GM12875 (cell line): ENCODE measurements around the gene VWA8.

Experiments
- H3K4me3 ChIP-seq: one replicate; pipeline ENCODE4 v1.5.1; 2011; ENCODE audit warnings: low read depth, low read length, control low read depth
- CTCF ChIP-seq: IDR thresholded peaks from 2 replicates; pipeline ENCODE4 v1.5.1; 2011; ENCODE audit warnings: low read depth, mild to moderate bottlenecking, control low read depth, inconsistent platforms, low read length, moderate library complexity, borderline replicate concordance; ENCODE audit not compliant: insufficient read depth

The VWA8 gene

DNA sequence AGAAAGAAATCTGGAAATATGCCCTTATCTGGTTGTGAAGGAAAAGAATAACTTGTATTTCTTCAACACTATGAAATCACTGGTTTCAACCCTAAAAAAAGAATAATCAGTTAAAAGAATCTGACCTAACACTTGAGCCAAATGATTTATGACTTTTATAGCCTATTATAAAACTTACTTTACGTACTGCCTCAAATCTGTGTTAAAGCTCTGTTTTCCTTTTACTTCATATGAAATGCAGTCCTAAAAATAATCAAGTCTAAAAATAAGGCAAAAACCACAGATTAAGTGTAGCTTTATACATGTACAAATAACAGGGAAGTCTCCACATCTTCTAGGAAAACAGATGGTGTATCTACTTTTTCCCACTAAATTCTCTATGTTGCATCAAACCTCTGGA is 101.3 kb downstream of the VWA8 start:
- no peak for TF ChIP-seq CTCF
- H3K4me3 ChIP-seq, result no peak overlapping the region

GRCh38 chr13:41858780-41859179 is 102.1 kb downstream of the VWA8 start:
- no peak overlapping the region for H3K4me3 ChIP-seq
- no peak for TF ChIP-seq CTCF

DNA sequence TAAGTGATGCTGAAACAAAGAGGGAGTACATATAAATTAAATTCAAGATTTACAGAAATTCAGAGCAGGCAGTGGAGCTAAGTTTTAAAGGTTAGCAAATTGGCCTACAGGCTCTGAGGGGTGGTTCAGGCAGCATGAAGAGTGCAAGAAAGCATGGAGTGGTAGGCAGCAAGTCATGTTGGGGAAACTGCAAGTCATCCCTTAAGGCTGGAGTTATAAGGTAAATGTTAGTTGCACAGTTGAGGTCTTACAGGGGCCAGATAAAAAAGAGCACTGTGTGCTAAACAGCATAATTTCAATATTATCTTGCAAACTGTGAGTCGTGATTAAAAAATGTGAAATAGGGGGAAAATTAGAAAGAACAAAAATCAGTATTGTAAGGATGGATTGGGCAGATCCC is 106.2 kb downstream of the VWA8 start:
- no peak overlapping the region for H3K4me3 ChIP-seq
- TF ChIP-seq CTCF, result no peak

- no peak overlapping the region for H3K4me3 ChIP-seq
- no peak for TF ChIP-seq CTCF
These were observed 109.6 kb downstream of the VWA8 start for GRCh38 chr13:41851351-41851750.

DNA sequence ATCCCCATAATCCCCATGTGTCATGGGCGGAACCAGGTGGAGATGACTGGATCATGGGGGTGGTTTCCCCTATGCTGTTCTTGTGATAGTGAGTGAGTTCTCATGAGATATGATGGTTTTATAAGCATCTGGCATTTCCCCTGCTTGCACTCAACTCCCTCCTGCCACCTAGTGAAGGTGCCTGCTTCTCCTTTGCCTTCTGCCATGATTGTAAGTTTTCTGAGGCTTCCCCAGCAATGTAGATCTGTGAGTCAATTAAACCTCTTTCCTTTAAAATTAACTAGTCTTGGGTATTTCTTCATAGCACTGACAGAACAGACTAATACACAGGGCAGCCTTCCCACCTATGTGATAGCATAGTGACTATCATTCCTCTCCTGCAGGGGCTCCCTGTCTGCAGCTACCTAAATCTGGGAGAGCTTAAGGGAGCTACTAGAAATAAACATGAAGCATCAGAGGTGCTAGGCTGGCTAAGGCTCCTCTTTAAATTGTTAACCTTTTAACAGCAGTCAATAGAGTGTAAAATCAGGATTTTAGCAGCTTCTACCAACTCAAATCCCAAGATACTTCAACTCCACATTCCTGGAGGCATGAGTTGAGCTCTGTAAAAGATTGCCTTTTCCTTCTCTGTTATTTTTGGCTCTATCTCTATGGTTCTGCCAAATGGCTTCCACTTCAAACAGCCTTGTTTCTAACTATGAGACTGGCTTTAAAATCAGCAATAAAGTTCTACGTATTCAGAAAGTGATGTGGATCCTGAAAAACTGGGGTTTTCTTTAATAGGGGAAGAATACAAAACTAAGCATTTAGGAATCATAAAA is 112.3 kb downstream of the VWA8 start:
- H3K4me3 ChIP-seq, result no peak overlapping the region
- no peak for TF ChIP-seq CTCF

DNA sequence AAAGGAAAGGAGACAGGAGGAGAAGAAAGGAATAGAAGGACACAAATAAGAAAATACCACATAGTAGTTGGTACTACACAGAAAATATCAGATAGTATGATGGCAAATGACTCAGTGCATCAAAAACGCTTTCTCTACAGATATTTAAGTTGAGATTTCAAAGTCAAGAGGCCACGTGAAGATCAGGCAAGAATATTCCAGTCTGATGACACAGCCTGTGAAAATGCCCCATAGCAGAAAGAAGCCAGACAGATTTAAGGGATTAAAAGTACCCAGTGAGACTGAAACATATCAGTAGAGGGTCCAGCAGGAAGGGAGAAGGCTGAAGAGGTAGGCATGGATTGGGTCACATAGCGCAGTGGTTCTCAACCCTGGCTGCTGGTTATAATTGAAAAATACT is 113.7 kb downstream of the VWA8 start:
- H3K4me3 ChIP-seq, result no peak overlapping the region
- no peak for TF ChIP-seq CTCF

DNA sequence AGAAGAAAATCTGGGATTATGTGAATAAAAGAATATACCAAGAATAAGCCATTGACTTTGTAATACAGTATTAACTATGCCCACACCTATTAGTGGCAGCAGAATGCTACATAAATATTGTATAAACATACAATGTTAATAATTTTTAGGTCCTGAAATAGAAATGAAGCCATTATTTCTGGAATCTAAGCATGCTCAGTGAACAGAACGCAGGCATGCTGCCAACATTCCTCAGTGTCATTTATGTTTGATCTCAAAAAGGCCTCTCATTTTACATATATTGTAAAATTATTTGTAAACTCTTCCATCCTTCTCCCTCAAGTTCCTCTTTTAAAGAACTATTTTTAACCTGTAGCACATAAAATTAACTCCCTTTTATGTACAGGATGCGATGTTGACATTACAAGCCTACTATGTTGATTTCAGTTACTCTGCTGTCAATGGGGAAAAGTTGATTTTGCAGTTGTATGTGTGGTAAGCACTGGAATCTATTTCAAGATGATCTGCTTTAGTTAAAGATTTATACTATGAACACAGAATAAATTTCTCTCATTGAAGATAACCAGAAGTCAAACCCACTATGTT is 118.8 kb downstream of the VWA8 start:
- TF ChIP-seq CTCF, result no peak
- no peak overlapping the region for H3K4me3 ChIP-seq
